Heart left ventricle (tissue), 16 donors: ENCODE measurements around the gene LRRC71. TPM values are rescaled to one million over a fixed set of nuclear protein-coding genes. Genes with fewer than 3 reads are reported as not detected.

Experiments
- ATAC-seq, 4 donors: fragments of 200-7000 bp; cut with Tn5 transposase; one replicate each; pipeline ENCODE4 v1.9.1; 2020 to 2022; ENCODE audit warnings: moderate library complexity in 4 of 4, mild to moderate bottlenecking in 3 of 4, moderate number of reproducible peaks in 1 of 4
- DNase-seq, 5 donors: peaks; one replicate each; pipeline ENCODE4 v3.0.0-alpha.2; 2020
- H3K27ac ChIP-seq, 12 donors: fragments of 200-600 bp; sonication (generic) in 4 of 12; one replicate each; pipeline versions ENCODE4 v1.5.0 to v1.8.0; 2016 to 2022; ENCODE audit warnings: mild to moderate bottlenecking in 2 of 12
- H3K27me3 ChIP-seq, 9 donors: fragments of 200-600 bp; sonication (generic) in 2 of 9; one replicate each; pipeline versions ENCODE4 v1.5.1 to v1.8.0; 2016 to 2022; ENCODE audit warnings: mild to moderate bottlenecking in 3 of 9
- H3K36me3 ChIP-seq, 9 donors: fragments of 200-600 bp; sonication (generic) in 2 of 9; one replicate each; pipeline versions ENCODE4 v1.5.0 to v1.8.0; 2018 to 2022; ENCODE audit warnings: mild to moderate bottlenecking in 2 of 9
- H3K4me1 ChIP-seq, 12 donors: fragments of 200-600 bp; sonication (generic) in 4 of 12; one replicate each; pipeline versions ENCODE4 v1.5.0 to v1.8.0; 2016 to 2022; ENCODE audit warnings: mild to moderate bottlenecking in 3 of 12
- H3K4me3 ChIP-seq, 12 donors: fragments of 200-600 bp; sonication (generic) in 4 of 12; one replicate each; pipeline versions ENCODE4 v1.5.0 to v1.8.0; 2017 to 2022; ENCODE audit warnings: mild to moderate bottlenecking in 9 of 12, moderate library complexity in 4 of 12
- H3K9me3 ChIP-seq, 12 donors: fragments of 200-600 bp; sonication (generic) in 4 of 12; one replicate each; pipeline versions ENCODE4 v1.5.0 to v1.8.0; 2016 to 2022; ENCODE audit warnings: mild to moderate bottlenecking in 1 of 12
- CTCF ChIP-seq, 12 donors: fragments of 200-600 bp; sonication (generic) in 4 of 12; IDR thresholded peaks; one replicate each; pipeline versions ENCODE4 v1.5.0 to v1.8.0; 2018 to 2022; ENCODE audit warnings: antibody characterized with exemption in 12 of 12, mild to moderate bottlenecking in 5 of 12
- POLR2A ChIP-seq, 2 donors: fragments of 450-650 bp; IDR thresholded peaks; one replicate each; pipeline ENCODE4 v1.6.1; 2017; ENCODE audit warnings: antibody characterized with exemption in 2 of 2, mild to moderate bottlenecking in 2 of 2, moderate library complexity in 2 of 2
- WGBS, 4 donors: extraction: QIAGEN DNeasy Blood & Tissue Kit in 2 of 4; methylation state at CpG; one replicate each; pipeline versions ENCODE4 v1.1.5 to v1.1.7; 2013 to 2018; 5-methylcytosine and 5-hydroxymethylcytosine counted together
- intact Hi-C, 10 donors: fragments of 100-400 bp; cut with DNase I; formaldehyde crosslinking; loops; one replicate each; pipeline versions ENCODE4 v1.11.1 to v1.14.2; 2022
- polyA plus RNA-seq, 2 donors: library from polyadenylated mRNA; stranded (reverse); fragments of 200-250 nt; gene quantifications; one replicate each; pipeline ENCODE4 v1.2.3, GENCODE V29; 2013
- total RNA-seq, 9 donors: library from RNA; depleted of rRNA in 2 of 9; stranded (reverse); fragments of >200 nt in 2 of 9; fragmentation: NEBNext Ultra II Directional in 3 of 9; extraction: Animal tissue kit (Norgen Biotek cat#: 25700) in 3 of 9; gene quantifications; one replicate each; pipeline versions ENCODE4 v1.1.0 to v1.2.4, GENCODE V29; 2016 to 2023
- donor health status: ischemic (EF 13 %, LVEDD 7.1; RV severe dilation, severe dysfunction).
- donor health status: healthy with polysubstance abuse.
- donor health status: DM: no; HTN: yes; CAD: no.
- donor health status: DM: no; HTN: no; CAD: no.
- donor health status: ischemic (EF 25% LVEDD 6.9; RV normal size, moderate dysfunction).
- donor health status: ischemic (EF 25% LVEDD 5.7; RV mildly dilated, moderate dysfunction).
- donor health status: healthy.
- donor health status: DM: yes; HTN: yes; CAD: no.
- donor health status: ischemic (EF 35%, LVEDD 5.7; RV mildly dilated, moderate dysfunction).
- donor health status: nonischemic (EF 11% LVEDD 7.7; RV severe dilation, severe dysfunction).
- donor health status: DM: yes; HTN: yes; CAD: no.
- donor health status: PGD.
- donor health status: ischemic (EF 29% LVEDD 5.4; RV normal size, mild dysfunction).
- donor health status: nonischemic (EF 23%, LVEDD 6.1; RV moderate dilation, normal function).

LRRC71 gene
- total and polyA plus RNA-seq, 11 donors, result 0.06 to 0.42 (median 0.27) TPM; not detected in 8

- intact Hi-C loops, result no loop called here
- peaks cover 0 to 18% (median 0%) of the 10 kb centered on the region in 9 donors for H3K27me3 ChIP-seq
- no peak overlapping the region for H3K4me3 ChIP-seq
- H3K27ac ChIP-seq, result no peak overlapping the region
- ATAC-seq (no peak), DNase-seq (peak in 1 of 5 donors; percentile 38)
- no peak for TF ChIP-seq POLR2A (IDR thresholded peaks at IDR 0.05)
- no peaks in the 10 kb centered on the region for H3K4me1 ChIP-seq
- no peaks in the 10 kb centered on the region for H3K9me3 ChIP-seq
- no peaks in the 10 kb centered on the region for H3K36me3 ChIP-seq
- WGBS, 4 donors, result 66 to 78% (median 75%) methylated on average over 4 to 5 of the region's 5 CpGs
Measured at GRCh38 chr1:156875341-156875615, 45.2 kb upstream of the LRRC71 start.

DNA sequence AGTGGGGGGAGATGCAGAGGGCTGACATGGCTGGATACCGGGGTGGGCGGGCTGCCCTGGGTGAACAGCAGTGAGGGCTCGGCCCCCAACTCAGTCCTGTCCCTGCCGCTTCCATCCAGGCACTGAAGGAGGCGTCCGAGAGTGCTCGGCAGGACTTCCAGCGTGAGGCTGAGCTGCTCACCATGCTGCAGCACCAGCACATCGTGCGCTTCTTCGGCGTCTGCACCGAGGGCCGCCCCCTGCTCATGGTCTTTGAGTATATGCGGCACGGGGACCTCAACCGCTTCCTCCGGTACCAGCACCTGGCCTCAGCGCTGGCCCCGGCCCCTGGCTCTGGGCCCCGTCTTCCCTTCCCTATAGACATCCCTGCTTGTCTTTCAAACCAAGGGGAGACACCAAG lies 44.2 kb upstream of the LRRC71 start:
- H3K9me3 ChIP-seq, result no peaks in the 10 kb centered on the region
- TF ChIP-seq CTCF (IDR thresholded peaks at IDR 0.05), result no peak
- TF ChIP-seq POLR2A (IDR thresholded peaks at IDR 0.05), result no peak
- H3K36me3 ChIP-seq, result no peaks in the 10 kb centered on the region
- WGBS, 4 donors, result 34 to 53% (median 44%) methylated on average over 21 of the region's 21 CpGs
- H3K4me3 ChIP-seq, result no peak overlapping the region
- H3K4me1 ChIP-seq, result no peaks in the 10 kb centered on the region
- H3K27ac ChIP-seq, result no peak overlapping the region
- ATAC-seq, result no peak
- peaks cover 0 to 18% (median 0%) of the 10 kb centered on the region in 9 donors for H3K27me3 ChIP-seq
- intact Hi-C loops, result no loop called here
- DNase-seq, result peak in 1 of 5 donors; percentile 27

DNA sequence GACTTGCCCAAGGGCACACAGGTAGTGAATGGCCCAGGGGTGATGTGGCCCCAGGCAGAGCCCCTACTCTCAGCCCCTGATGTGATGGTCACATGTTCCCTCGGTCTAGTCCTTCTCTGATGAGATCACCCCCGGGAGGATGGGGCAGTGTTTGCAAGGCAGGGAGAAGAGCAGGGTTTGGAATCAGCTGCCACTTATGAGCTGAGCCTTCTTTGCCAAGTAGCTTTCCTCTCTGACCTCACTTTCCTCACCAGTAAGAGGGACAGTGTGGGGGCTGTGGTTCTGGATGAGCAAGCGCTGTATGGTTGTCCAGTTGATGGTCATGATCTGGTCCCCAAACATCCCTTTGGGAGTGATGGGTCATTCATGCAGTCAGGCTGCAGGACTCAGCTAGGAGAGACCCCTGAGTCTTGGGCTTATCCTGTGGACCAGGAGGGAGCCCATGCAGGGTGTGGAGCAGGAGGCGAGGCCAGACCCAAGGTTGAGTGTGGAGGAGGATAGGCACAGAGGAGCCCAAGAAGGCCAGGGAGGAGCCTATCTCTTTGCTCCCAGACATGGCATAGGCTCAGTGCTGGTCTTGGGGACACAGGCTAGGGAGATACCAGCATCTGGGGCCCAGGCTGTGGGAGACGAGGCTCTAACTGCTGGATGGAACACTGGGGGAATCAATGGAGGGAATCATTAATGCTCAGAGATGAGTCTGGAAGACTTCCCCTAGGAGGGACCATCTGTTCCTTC lies 42.8 kb upstream of the LRRC71 start:
- intact Hi-C loops, result no loop called here

GRCh38 chr1:156879876-156880275 lies 40.6 kb upstream of the LRRC71 start:
- no peak for ATAC-seq
- no peak overlapping the region for H3K4me3 ChIP-seq
- intact Hi-C loops, result loop anchor here in 5 of 10 donors (5.0 to 10.0 kb wide), 5 partner anchors 45 to 195 kb away; partner anchors contain the start of genes ISG20L2 (in 1 of the 5) and METTL25B (in 1 of the 5)
- WGBS, 4 donors, result 91 to 96% (median 93%) methylated on average over 19 to 21 of the region's 21 CpGs
- H3K36me3 ChIP-seq, result no peaks in the 10 kb centered on the region
- no peaks in the 10 kb centered on the region for H3K9me3 ChIP-seq
- peaks cover 0 to 13% (median 0%) of the 10 kb centered on the region in 9 donors for H3K27me3 ChIP-seq
- no peak for DNase-seq
- TF ChIP-seq POLR2A (IDR thresholded peaks at IDR 0.05) (no peak), CTCF (IDR thresholded peaks at IDR 0.05) (no peak)
- H3K4me1 ChIP-seq, result peaks cover 0 to 6% (median 0%) of the 10 kb centered on the region in 12 donors
- no peak overlapping the region for H3K27ac ChIP-seq

More for the DNA sequence above, 42.8 kb upstream of the LRRC71 start:
- no peak overlapping the region for H3K4me3 ChIP-seq
- H3K9me3 ChIP-seq, result no peaks in the 10 kb centered on the region
- H3K36me3 ChIP-seq, result no peaks in the 10 kb centered on the region
- no peaks in the 10 kb centered on the region for H3K4me1 ChIP-seq
- TF ChIP-seq CTCF (IDR thresholded peaks at IDR 0.05) (no peak), POLR2A (IDR thresholded peaks at IDR 0.05) (no peak)
- H3K27me3 ChIP-seq, result peaks cover 0 to 18% (median 0%) of the 10 kb centered on the region in 9 donors
- DNase-seq (no peak), ATAC-seq (no peak)
- WGBS, 4 donors, result 76 to 90% (median 81%) methylated on average over 4 to 5 of the region's 5 CpGs
- no peak overlapping the region for H3K27ac ChIP-seq
